SK-N-SH (cell line): ENCODE data around the gene TRAK1. TPM values are rescaled to one million over a fixed set of nuclear protein-coding genes. Genes with fewer than 3 reads are reported as not detected.

Source experiments
- CTCF ChIA-PET: fragments of 300-600, 350-600 bp; formaldehyde crosslinking; extraction: SDS; loops from one replicate; lab custom pipeline; 2021; lab: Yijun Ruan, JAX
- POLR2A ChIA-PET: fragments of 350-600 bp; sonication (Branson Sonifier 250); formaldehyde crosslinking; extraction: SDS; loops from one replicate; lab custom pipeline; 2020; ENCODE audit warnings: antibody characterized with exemption, inconsistent platforms; lab: Yijun Ruan, JAX
- DNase-seq: peaks from one replicate; pipeline ENCODE4 v3.0.0; 2012
- H2AFZ ChIP-seq: fragments of 200-600 bp; sonication (generic); 2 replicates; pipeline ENCODE4 v1.8.1; 2016; ENCODE audit warnings: antibody characterized with exemption, mild to moderate bottlenecking, low read depth
- H3F3A ChIP-seq: fragments of 200-600 bp; sonication (generic); replicated peaks from 2 replicates; pipeline ENCODE3; 2016; ENCODE audit warnings: antibody characterized with exemption, mild to moderate bottlenecking; ENCODE audit not compliant: insufficient read depth
- H3K27ac ChIP-seq, 2 experiments: fragments of 200-500 bp in 1 of 2; fragments of 200-600 bp in 1 of 2; sonication (Bioruptor generic) in 1 of 2; sonication (generic), shearing (Covaris generic) in 1 of 2; 2 replicates each; pipeline versions ENCODE4 v1.5.1 to v1.6.1; 2014 to 2016; ENCODE audit warnings: low read depth in 2 of 2, inconsistent platforms in 1 of 2, low read length in 1 of 2, mild to moderate bottlenecking in 1 of 2, mixed read lengths in 1 of 2
- H3K27me3 ChIP-seq: fragments of 200-600 bp; sonication (generic), shearing (Covaris generic); 2 replicates; pipeline ENCODE4 v1.6.1; 2016; ENCODE audit warnings: mixed run types; ENCODE audit not compliant: insufficient read depth
- H3K36me3 ChIP-seq, 2 experiments: fragments of 200-500 bp in 1 of 2; fragments of 200-600 bp in 1 of 2; sonication (Bioruptor generic) in 1 of 2; sonication (generic) in 1 of 2; replicated peaks in 1 of 2; 2 replicates each; pipeline versions ENCODE3 to v1.5.1; 2014 to 2016; ENCODE audit warnings: low read length in 1 of 2, mild to moderate bottlenecking in 1 of 2; ENCODE audit not compliant: insufficient read depth in 2 of 2, control insufficient read depth in 1 of 2
- H3K4me1 ChIP-seq, 2 experiments: fragments of 200-500 bp in 1 of 2; fragments of 200-600 bp in 1 of 2; sonication (Bioruptor generic) in 1 of 2; sonication (generic), shearing (Covaris generic) in 1 of 2; 2 replicates each; pipeline versions ENCODE4 v1.5.1 to v1.6.1; 2014 to 2016; ENCODE audit warnings: low read depth in 1 of 2, low read length in 1 of 2, mixed run types in 1 of 2; ENCODE audit not compliant: insufficient read depth in 2 of 2, control insufficient read depth in 1 of 2
- H3K4me2 ChIP-seq: fragments of 200-600 bp; sonication (generic), shearing (Covaris generic); 2 replicates; pipeline ENCODE4 v1.6.1; 2017; ENCODE audit warnings: mixed run types
- H3K4me3 ChIP-seq, 2 experiments: fragments of 200-500 bp in 1 of 2; fragments of 200-600 bp in 1 of 2; sonication (Bioruptor generic) in 1 of 2; sonication (generic), shearing (Covaris generic) in 1 of 2; 2 replicates each; pipeline versions ENCODE4 v1.5.1 to v1.8.1; 2014 to 2016; ENCODE audit warnings: low read depth in 2 of 2, inconsistent platforms in 1 of 2, low read length in 1 of 2, mild to moderate bottlenecking in 1 of 2, mixed read lengths in 1 of 2, moderate library complexity in 1 of 2
- H3K79me2 ChIP-seq: fragments of 200-600 bp; sonication (generic); 2 replicates; pipeline ENCODE4 v1.8.1; 2017; ENCODE audit warnings: mild to moderate bottlenecking; ENCODE audit not compliant: insufficient read depth
- H3K9ac ChIP-seq: fragments of 200-600 bp; sonication (generic); 2 replicates; pipeline ENCODE4 v1.6.1; 2017; ENCODE audit warnings: mixed run types
- H3K9me2 ChIP-seq: fragments of 200-600 bp; sonication (generic); 2 replicates; pipeline ENCODE4 v1.6.1; 2017; ENCODE audit warnings: mixed run types
- H3K9me3 ChIP-seq: fragments of 200-600 bp; sonication (generic); 2 replicates; pipeline ENCODE4 v1.6.1; 2017; ENCODE audit warnings: mixed run types, mild to moderate bottlenecking, moderate library complexity
- H4K20me1 ChIP-seq: fragments of 200-600 bp; sonication (generic); 2 replicates; pipeline ENCODE4 v1.6.1; 2017; ENCODE audit warnings: mild to moderate bottlenecking, mixed run types; ENCODE audit not compliant: insufficient read depth
- CHD2 ChIP-seq: fragments of 150-350 bp; IDR thresholded peaks from 2 replicates; pipeline ENCODE4 v1.6.1; 2018; ENCODE audit warnings: low read length; ENCODE audit not compliant: partially characterized antibody
- EP300 ChIP-seq, 2 experiments: IDR thresholded peaks; 2 replicates each; pipeline versions ENCODE4 v1.4.0 to v1.6.1; 2012; ENCODE audit warnings: borderline replicate concordance in 1 of 2, low read depth in 1 of 2, low read length in 1 of 2
- GATA2 ChIP-seq: sonication (generic); formaldehyde crosslinking; IDR thresholded peaks from 2 replicates; pipeline ENCODE4 v1.5.0; 2020; ENCODE audit warnings: mild to moderate bottlenecking, missing genetic modification reagents
- JUND ChIP-seq: IDR thresholded peaks from 2 replicates; pipeline ENCODE4 v1.4.0; 2012
- MEF2A ChIP-seq: IDR thresholded peaks from 2 replicates; pipeline ENCODE4 v1.4.0; 2012; ENCODE audit warnings: low read depth, borderline replicate concordance
- MXI1 ChIP-seq: IDR thresholded peaks from 2 replicates; pipeline ENCODE4 v1.6.1; 2012; ENCODE audit warnings: mild to moderate bottlenecking, low read depth, low read length, improper control_type of control experiment
- PBX3 ChIP-seq: IDR thresholded peaks from 2 replicates; pipeline ENCODE4; 2012
- RAD21 ChIP-seq: IDR thresholded peaks from 2 replicates; pipeline ENCODE4 v1.6.1; 2012; ENCODE audit warnings: mild to moderate bottlenecking, low read length
- RCOR1 ChIP-seq: fragments of 150-350 bp; IDR thresholded peaks from 2 replicates; pipeline ENCODE4 v1.6.1; 2017; ENCODE audit warnings: antibody characterized with exemption, low read length
- TEAD4 ChIP-seq: IDR thresholded peaks from 2 replicates; pipeline ENCODE4 v1.4.0; 2012; ENCODE audit warnings: mild to moderate bottlenecking, borderline replicate concordance; ENCODE audit not compliant: insufficient read depth
- WGBS: methylation state at CpG from one replicate; pipeline ENCODE4 v1.1.6; 2017; ENCODE audit warnings: low lambda C conversion rate; 5-methylcytosine and 5-hydroxymethylcytosine counted together
- polyA plus RNA-seq, 3 experiments: library from polyadenylated mRNA; depleted of rRNA; stranded (reverse); fragments of >200 nt; gene quantifications; 2 replicates each; pipeline ENCODE4 v1.2.3, GENCODE V29; 2012
- TF ChIP-seq, protein P1 (sequence below): fragments of 150-350 bp; IDR thresholded peaks from 2 replicates; pipeline ENCODE4 v1.6.1; 2016; ENCODE audit warnings: mild to moderate bottlenecking, low read depth, low read length
- TF ChIP-seq, protein P2 (sequence below): IDR thresholded peaks from 2 replicates; pipeline ENCODE4 v1.4.0; 2012; ENCODE audit warnings: low read depth

TRAK1 gene
- polyA plus RNA-seq, 1 of the 3 experiments (the other 2 are of a cell fraction) = 12.5 TPM

DNA sequence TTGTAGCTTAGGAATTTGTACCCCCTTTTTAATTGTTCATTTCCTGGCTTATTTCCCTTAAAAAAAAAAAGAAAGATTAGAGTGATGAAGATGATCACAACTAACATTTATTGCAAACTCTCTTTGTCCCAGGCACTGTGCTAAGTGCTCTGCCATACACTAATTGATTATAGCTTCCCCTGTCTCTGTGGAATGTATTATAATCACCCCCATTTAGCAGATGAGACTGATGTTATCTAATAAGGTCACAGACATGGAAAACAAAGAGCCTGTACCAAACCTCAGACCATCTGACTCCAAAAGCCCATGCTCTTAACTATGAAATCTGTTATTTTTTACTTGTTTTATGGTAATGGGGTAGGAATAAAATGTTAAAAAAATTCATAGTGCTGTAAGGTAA, 53.1 kb downstream of the TRAK1 start:
- H3K79me2 ChIP-seq = no peaks in the 10 kb centered on the region
- H3K27ac ChIP-seq = peak overlapping the region in 1 of 2 experiments; percentile 29; a peak in 2 of 4 replicates
- no peaks in the 10 kb centered on the region for H3K36me3 ChIP-seq
- POLR2A ChIA-PET = no interaction called here
- no peak overlapping the region for H3K9ac ChIP-seq
- H3K4me3 ChIP-seq = no peak overlapping the region
- H3K9me3 ChIP-seq = no peaks in the 10 kb centered on the region
- H3K4me1 ChIP-seq = peaks cover 0 to 15% of the 10 kb centered on the region in 2 experiments; a peak in 2 of 4 replicates
- H4K20me1 ChIP-seq = peaks cover 4% of the 10 kb centered on the region
- H3K27me3 ChIP-seq = no peaks in the 10 kb centered on the region
- TF ChIP-seq EP300 (IDR thresholded peaks at IDR 0.05; ENCODE audit: borderline replicate concordance in 1 of 2, low read depth in 1 of 2, low read length in 1 of 2) (peak in 1 of 2 experiments; percentile 30; a peak in 1 of 4 replicates), RCOR1 (0 out of 2 replicates have a peak, but pooled peaks have one; percentile 27), CHD2 (no peak), GATA2 (CRISPR knock-in tag) (peak; percentile 46)
- no peak overlapping the region for H2AFZ ChIP-seq
- H3K4me2 ChIP-seq = no peak overlapping the region
- peaks cover 4% of the 10 kb centered on the region for H3F3A ChIP-seq
- H3K9me2 ChIP-seq = no peaks in the 10 kb centered on the region
- peak; percentile 40 for DNase-seq
- CTCF ChIA-PET = interaction anchor here (0.6 to 1.9 kb wide), 8 partner anchors 8 to 1564 kb away, joined by 3 to 8 read pairs (median 4); no protein-coding TSS in a partner anchor

GRCh38 chr3:42148086-42148848, 57.1 kb downstream of the TRAK1 start:
- Histone ChIP-seq H3K9me2 (no peaks in the 10 kb centered on the region), H3K9me3 (no peaks in the 10 kb centered on the region), H3K79me2 (no peaks in the 10 kb centered on the region), H3K4me2 (peak overlapping the region; percentile 59), H3K9ac (no peak overlapping the region), H3K4me1 (peaks cover 0 to 41% of the 10 kb centered on the region in 2 experiments; a peak in 2 of 4 replicates), H4K20me1 (peaks cover 13% of the 10 kb centered on the region), H3K36me3 (no peaks in the 10 kb centered on the region), H2AFZ (no peak overlapping the region), H3F3A (peaks cover 4% of the 10 kb centered on the region), H3K27ac (peak overlapping the region in 1 of 2 experiments; percentile 85; a peak in 2 of 4 replicates)
- CTCF ChIA-PET = interaction anchor here (1.0 kb wide), 1 partner anchor 49 kb away, joined by 3 read pairs; no protein-coding TSS in a partner anchor
- POLR2A ChIA-PET = interaction anchor here (0.6 kb wide), 1 partner anchor 12 kb away, joined by 3 read pairs; no protein-coding TSS in a partner anchor
- no peak for DNase-seq
- TF ChIP-seq, protein P1, sequence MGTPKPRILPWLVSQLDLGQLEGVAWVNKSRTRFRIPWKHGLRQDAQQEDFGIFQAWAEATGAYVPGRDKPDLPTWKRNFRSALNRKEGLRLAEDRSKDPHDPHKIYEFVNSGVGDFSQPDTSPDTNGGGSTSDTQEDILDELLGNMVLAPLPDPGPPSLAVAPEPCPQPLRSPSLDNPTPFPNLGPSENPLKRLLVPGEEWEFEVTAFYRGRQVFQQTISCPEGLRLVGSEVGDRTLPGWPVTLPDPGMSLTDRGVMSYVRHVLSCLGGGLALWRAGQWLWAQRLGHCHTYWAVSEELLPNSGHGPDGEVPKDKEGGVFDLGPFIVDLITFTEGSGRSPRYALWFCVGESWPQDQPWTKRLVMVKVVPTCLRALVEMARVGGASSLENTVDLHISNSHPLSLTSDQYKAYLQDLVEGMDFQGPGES = no peak
- TF ChIP-seq, protein P2, sequence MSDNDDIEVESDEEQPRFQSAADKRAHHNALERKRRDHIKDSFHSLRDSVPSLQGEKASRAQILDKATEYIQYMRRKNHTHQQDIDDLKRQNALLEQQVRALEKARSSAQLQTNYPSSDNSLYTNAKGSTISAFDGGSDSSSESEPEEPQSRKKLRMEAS = no peak
- TF ChIP-seq JUND = no peak
- no peak for TF ChIP-seq CHD2
- no peak for TF ChIP-seq RAD21
- no peak for TF ChIP-seq TEAD4
- TF ChIP-seq PBX3 = no peak
- TF ChIP-seq MXI1 = no peak
- TF ChIP-seq MEF2A = no peak
- TF ChIP-seq, all 33 proteins: peak for 0
- H3K27me3 ChIP-seq = no peaks in the 10 kb centered on the region
- H3K4me3 ChIP-seq = peak overlapping the region in 1 of 2 experiments; percentile 40; a peak in 1 of 4 replicates
- WGBS = 65% methylated on average over 5 of the region's 5 CpGs
